Occipital lobe (tissue), 2 donors: ENCODE measurements around the gene SLAIN2. TPM values are rescaled to one million over a fixed set of nuclear protein-coding genes. Genes with fewer than 3 reads are reported as not detected.

ENCODE experiments used
- DNase-seq: peaks from one replicate; lab custom pipeline; 2025; lab: John Stamatoyannopoulos, UW
- total RNA-seq: library from RNA; depleted of rRNA; stranded (reverse); fragments of >200 nt; gene quantifications from one replicate; pipeline ENCODE4 v1.2.3, GENCODE V29; 2014

The SLAIN2 gene
- total RNA-seq, 1 donor from 2014 or later, result 345 TPM

DNA sequence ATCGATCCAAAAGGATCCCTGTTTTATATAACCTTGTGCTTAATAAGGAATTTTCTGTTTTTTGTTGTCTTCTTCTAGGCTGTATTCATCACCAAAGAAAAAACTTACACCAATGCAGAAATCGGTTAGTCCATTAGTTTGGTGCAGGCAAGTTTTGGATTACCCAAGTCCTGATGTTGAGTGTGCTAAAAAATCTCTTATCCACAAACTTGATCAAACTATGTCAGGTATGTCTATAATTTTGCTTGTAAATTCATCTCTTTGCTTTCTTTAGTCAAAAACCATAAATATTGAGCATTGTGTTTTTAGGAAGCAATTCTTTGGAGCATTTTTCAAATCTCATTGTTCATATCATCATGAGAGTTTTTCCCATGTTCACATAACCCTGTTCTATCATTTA, 28.4 kb downstream of the SLAIN2 start:
- no peak for DNase-seq

DNA sequence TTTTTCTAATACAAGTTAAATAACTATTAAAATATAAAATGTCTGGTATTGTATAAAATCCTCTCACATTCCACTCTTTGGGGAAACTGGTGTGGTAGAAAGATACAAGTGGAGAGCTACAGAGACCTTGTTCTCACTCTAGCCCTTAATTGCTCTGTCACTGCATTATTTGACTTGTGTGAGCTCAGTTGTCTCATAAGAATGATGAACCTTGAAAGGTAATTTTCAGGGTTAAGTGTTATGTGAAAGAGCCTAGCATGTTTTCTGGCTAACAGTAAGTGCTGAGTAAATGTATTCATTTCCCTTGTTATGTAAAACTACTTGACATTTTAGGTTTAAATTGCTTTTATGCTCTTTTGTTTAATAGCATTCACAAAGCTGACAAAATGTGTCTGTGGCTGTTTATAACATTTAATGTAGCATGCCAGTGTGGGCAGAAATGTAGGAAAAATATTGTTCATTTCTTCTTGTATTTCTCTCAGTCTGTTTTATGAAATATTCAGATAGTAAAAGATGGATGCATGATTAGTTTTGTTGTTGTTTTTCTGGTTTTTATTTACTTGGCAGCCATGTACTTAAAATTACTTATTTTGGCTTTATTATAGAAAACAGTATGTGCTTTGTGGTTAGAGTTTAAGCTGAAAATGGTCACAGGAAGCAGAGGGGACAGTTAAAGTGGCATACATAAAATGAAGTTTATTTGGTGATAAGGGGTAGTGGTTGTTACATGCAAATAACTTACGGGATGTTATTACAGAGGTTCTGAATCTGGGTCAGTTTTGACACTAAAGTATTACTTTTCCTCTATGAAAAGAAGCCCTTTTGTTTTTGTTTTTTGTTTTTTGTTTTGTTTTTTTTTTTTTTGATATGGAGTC, 29.2 kb downstream of the SLAIN2 start:
- no peak for DNase-seq

DNA sequence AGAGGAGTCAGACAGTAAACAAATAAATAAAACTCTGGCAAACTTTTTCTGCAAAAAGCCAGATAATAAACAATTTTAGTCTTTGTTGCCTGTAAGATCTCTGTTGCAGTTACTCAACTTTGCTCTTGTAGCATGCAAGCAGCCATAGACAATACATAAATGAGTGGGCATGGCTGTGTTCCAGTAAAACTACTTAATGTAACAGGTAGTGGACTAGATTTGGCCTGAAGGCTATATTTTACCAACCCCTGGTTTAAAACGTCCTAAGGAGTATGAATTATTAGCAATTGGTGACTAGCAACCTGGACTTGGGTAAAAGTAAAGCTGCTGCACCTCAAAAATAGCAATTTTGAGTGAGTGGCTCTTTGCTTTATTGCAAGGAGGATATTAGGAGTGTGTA, 30.9 kb downstream of the SLAIN2 start:
- no peak for DNase-seq

DNA sequence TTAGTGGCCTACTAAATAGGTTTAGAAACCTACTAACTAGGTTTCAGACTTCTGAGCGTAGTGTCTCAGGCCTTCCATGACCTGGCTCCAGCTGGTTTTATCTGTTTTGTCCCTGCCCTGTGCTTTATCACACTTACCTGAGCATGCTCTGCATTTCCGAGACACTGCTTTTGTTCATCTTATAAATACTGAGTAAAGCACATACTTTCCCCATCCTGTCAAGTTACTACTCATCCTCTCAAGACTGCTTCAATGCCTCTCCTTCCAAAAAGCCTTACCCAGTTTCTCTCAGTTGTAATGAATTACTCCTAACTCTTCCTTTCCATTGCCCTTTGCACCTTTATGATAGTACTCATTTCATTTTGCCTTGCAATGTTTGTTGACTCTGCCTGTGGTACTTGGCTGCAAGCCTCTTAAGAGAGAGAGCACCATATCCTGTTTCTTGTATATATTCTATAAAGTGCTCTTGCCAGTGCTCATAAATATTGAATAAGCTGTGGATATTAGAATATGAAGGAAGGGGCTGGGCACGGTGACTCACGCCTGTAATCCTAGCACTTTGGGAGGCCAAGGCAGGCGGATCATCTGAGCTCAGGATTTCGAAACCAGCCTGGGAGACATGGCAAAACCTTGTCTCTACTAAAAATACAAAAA, 34.4 kb downstream of the SLAIN2 start:
- no peak for DNase-seq

DNA sequence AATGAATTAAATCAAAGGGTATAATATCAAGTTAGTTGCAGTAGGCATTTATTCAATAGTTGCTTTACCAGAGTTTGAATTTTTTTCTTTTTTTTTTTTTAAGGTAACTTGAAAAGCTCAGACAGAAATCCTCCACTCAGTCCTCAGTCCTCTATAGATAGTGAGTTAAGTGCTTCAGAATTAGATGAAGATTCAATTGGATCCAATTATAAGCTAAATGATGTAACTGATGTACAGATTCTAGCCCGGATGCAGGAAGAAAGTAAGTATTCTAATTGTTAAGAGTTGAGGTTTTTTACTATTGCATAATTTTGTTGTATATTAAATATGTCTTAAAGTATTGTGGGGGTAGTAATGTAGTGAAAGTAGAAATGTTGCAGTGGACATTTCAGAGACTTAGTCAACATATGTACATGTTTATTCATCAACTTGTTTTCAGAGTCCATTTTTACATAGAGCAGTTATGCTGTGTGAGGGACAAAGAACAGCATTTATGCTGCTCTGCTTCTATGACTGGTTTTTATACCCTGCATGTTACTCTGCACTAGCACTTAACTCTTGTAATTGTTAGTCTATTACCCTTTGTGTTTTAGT, 38.4 kb downstream of the SLAIN2 start:
- no peak for DNase-seq

DNA sequence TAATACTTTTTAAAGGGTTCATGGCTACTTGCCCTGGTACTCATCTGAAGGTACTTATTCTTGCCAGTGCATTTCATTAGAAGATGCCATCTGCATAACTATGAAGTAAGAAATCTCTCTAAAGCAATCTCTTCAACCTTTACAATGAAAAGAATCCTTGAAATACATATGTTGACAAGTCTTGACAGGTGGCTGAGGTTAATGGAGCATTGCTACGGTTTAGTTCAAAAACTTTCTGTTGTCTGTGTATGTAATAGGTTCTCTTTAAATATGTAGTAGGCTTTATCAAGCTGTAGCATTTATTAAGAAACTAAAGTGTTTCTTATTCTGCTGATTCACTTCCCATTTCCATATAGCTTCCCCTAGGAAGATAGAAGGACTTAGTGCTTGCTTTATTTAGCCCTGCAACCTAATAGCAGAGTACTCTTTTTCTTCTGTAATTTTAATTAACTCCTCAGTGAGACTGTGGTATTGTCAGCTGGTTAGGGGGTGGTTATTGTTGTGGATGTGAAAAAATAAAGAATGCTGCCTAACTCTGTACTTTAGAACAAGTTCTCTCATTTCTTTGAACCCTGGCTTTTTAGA, 39.3 kb downstream of the SLAIN2 start:
- no peak for DNase-seq

DNA sequence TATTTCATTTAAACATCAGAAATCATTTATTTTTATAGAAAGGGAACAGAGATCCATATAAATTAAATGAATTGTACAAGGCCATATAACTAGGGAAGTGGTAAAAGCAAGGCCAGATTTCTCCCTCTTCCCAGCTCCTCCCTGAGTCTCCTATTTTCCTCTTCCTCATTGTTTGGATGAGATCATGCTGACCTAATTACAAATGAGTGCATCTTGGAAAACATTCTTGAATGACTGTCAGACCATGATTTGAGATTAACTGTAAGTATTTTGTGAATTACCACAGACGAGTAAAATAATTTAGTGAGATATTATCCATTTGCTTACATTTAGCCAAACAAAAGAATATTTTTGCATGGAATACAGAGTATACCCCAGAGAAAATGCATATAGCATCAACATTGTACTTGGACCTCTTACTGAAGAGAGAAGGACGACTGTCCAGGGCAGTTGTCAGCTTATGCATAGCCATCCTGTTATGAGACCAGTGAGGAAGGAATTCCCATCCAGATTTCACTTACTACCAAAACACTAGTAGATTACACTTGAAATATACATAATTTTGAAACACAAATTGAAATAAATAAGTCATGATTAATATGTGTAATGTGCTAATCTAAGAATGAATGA, 47.3 kb downstream of the SLAIN2 start:
- no peak for DNase-seq

DNA sequence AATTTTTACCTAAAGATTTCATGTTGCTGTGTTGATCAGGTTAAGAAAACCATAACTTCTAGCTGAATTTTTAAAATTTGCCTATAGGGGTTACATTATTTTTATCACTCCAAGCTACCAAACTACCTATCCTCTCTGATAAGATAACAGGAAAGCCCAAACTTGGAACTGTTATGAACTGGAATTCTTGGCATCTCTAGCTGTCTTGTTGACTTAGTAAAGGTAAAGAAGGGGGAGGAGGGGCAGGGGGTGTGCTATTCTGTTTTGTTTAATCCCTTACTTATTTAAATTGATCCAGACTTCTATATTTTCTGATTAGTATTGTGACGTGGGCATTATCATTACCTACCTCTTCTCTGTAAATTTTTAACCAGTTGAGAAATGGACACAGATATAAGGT, 54.7 kb downstream of the SLAIN2 start:
- DNase-seq, result no peak

DNA sequence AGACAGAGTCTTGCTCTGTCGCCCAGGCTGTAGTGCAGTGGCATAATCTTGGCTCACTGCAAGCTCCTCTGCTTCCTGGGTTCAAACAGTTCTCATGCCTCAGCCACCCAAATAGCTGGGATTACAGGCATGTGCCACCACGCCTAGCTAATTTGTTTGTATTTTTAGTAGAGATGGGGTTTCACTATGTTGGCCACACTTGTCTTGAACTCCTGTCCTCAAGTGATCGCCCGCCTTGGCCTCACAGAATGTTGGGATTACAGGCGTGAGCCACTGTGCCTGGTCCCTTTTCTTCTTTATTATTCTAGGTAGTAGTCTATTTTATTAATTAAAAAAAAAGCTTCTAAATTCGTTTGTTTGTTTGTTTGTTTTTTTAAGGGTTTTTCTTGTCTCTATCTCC, 59.1 kb downstream of the SLAIN2 start:
- no peak for DNase-seq

DNA sequence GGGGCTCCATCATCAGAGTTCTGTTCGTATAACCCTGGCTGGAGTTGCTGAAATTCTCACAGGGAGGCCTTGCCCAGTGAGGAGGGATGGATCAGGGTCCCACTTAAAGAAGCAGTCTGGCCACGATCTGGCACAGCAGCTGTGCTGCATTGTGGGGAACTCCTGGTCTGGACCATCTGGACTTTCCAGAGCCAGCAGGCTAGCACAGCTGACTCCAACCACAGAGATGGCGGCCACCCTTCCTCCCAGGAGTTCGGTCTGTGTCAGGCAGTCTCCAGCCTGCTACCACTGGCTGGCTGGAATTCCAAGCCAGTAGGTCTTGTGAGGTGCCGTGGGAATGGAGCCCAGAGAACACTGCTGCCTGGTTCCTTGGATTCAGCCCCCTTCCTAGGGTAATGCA, 62.0 kb downstream of the SLAIN2 start:
- DNase-seq, result no peak

DNA sequence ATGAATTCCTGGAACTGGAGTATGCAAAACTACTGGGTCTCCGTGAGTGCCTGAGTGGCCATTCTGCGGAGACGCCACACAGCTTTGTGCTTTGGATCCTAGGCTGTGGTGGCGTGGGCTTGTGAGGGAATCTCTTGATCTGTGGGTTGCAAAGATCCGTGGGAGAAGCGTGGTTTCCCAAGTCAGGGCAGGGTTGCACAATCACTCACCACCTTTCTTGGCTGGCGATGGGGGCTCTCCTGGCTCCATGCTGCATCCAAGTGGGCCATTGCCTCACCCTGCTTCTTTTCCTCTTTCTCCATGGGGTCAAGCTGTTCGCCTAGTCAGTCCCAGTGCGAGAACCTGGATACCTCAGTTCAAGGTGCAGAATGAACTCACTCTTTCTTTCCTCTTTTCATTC, 62.5 kb downstream of the SLAIN2 start:
- DNase-seq, result no peak

DNA sequence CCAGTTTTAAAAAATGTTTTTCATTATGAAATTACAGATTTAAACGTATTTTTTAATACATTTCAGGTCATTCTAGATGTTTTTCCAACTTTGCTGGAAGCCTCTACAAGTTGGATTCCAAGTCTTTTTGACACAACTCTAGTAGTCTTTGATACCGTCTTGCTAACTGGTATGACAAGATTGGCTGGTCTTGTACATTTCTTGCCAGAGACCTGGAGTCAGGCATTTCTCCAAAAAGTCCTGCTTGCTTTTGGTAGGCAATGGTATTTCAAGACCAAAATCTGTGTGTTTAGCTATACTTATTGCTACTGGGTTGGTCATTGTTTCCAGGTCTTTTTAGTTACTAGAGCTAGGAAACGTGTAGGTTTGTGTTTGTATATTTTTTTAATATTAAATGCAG, 64.6 kb downstream of the SLAIN2 start:
- DNase-seq, result no peak

DNA sequence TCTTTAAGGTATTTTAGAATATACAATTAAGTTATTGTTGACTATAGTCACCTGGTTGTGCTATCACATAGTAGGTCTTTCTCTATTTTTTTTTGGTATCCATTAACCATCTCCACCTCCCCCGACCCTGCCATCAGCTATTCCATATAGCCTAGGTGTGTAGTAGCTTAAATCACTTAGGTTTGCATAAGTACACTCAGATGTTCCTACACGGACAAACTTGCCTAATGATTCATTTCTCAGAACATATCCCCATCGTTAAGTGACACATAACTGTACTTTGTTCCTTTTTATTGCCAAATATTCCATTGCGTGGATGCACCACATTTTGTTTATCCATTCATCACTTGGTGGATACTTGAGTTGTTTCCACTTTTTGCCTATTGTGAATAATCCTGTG, 67.9 kb downstream of the SLAIN2 start:
- no peak for DNase-seq

DNA sequence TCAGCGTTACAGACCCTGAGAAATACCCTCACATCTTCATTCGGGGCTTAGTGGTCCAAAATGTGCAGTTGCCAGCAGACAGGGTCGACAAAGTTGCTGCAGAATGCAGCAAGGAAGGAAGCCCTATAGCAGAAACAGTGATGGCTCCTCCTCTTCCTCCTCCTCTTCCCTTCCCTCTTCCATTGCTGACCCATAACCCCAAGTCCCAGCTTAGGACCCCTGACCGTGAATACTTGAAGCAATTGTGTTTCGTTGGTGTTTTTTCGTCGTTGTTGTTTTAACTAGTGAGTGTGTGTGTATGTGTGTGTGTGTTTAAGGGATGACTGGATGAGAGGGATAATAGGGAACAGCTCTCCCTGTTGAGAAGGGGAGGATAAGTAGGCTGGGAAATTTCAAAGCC, 69.5 kb downstream of the SLAIN2 start:
- DNase-seq, result no peak

DNA sequence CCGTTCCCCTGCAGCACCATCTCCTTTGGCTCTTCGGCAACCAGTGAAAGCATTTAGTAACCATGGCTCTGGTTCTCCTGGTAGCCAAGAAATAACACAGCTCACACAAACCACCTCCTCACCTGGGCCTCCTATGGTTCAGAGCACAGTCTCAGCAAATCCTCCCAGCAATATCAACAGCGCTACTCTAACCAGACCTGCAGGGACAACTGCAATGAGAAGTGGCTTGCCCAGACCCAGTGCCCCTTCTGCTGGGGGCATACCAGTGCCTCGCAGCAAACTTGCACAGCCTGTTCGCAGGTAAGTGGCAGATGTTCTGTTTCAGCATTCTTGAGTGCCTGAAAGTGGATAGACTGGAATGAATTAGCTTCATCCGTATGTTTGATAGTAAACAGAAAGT, 78.8 kb downstream of the SLAIN2 start:
- DNase-seq, result no peak

DNA sequence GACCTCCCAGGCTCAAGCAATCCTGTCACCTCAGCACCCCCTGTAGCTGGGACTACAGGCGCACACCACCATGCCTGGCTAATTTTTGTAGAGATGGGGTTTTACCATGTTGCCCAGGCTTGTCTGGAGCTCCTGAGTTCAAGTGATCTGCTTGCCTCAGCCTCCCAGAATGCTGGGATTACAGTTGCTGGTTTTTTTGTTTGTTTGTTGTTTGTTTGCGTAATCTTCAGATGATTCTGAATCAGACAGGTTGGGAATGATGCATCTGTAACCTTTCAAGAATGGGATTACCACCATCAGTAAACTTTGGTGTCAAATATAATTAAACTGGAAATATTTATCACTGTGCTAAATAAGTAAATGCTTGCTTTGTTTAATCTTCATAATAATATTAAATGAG, 79.8 kb downstream of the SLAIN2 start:
- no peak for DNase-seq

DNA sequence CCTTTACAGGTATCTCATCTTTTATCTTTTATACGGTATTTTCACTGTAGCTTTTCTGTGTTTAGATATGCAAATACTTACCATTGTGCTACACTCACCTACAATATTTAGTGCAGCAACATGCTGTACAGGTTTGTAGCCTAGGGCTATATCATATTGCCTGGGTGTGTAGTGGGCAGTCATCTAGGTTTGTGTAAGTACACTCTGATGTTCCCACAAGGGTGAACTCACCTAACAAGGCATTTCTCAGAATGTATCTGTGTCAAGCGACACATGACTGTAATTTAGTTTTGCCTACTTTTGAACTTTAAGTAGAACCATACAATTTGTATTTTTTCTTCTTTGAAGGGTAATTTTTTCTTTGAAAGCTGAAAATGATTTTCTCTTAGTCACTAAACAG, 87.6 kb downstream of the SLAIN2 start:
- DNase-seq, result no peak

DNA sequence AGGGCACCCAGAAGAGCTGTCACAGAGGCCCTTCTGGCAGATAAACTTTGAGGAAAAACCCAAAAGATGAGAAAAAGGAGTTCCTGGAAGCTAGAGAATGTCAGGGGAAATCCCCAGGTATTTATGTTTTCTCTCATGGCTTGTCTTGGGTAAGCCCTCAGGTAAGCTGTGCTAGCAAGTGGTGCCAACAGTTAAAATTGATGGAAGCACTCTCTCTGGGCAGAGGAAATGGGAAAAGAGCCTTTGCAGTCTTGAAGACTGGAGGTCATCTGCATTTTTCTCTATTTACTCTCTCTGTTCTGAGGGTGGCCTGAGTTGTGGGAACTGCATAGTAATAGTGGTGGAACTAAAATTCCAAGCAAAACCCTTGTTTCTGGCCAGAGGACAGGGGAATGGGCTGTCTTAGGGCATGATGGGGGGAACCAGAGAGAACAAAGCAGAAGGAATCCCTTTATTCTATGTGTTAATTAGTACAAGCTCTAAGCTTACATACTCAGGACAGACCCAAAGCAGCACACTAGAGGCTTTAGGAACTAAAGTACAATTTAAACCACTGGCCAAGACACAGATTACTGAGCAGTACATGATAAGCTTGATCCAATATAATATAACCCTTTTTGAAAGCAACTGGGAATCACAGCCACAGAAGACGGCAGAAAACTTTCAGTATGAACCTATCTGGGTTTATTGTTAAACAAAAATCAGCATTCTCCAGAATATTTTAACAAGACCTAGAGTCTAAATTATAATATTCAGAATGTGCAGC, 88.6 kb downstream of the SLAIN2 start:
- no peak for DNase-seq

DNA sequence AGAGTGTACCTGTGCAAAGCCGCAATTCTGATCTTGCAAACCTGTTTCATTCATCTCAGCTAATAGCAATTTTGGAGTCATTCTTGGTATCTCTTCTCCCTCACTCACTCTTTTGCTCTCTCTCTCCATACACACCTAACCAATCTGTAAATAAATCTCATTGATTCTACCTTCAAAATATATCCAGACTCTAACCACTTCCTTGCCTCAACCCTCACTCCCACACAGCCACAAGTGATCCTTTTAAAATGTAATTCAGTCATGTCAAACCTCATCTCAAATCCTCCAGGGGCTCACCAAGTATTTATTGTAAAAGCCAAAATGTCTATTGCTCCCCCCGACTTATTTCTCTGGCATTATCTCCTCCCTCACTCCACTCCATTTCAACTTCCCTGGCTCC, 90.1 kb downstream of the SLAIN2 start:
- DNase-seq, result no peak

DNA sequence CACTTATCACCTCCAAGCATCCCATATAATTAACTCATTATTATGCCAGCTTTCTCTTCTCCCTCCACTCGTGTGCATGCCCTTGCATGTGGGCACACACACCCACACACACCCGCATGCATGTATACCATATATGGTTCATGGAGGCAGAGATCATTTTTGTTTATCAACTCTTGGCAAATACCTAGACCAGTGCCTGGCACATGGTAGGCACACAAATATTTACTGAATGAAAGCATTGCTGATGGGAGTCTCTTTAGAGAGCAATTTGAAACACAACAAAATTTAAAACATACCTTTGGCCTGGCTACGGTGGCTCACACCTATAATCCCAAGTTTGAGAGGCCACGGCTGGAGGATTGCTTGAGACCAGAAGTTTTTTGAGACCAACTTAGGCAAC, 90.7 kb downstream of the SLAIN2 start:
- no peak for DNase-seq

DNA sequence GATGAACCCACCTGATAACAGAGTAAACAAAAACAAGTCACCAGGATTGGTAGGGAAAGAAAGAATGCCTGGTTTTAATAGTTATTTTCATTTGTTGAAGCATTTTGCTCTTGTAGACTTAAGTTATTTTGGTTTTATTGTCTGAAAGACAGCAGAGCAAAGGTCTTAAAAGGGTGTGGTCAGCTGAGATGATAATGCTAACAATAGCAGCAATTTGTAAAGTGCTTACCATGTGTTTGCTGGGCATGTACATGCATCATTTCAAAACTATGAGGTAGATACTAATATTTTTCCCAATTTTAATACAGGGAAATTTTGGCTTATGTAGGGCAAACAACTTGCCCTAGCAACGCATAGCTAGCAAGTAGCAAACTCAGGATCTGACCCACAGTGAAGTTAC, 95.0 kb downstream of the SLAIN2 start:
- DNase-seq, result no peak
